Small intestine (tissue), 7 donors: Measurements from ENCODE around the gene GH1. TPM values are rescaled to one million over a fixed set of nuclear protein-coding genes. Genes with fewer than 3 reads are reported as not detected.
A peak's percentile ranks its signal among the peaks of the same experiment; 100 is the strongest.
"Not testable (repeated sequence)": the region's sequence is repeated elsewhere in the genome, so short reads cannot be mapped to it uniquely, and the experiment has no call there.

ENCODE experiments used
- DNase-seq, 2 donors: peaks; one replicate each; pipeline versions ENCODE4 v3.0.0 to v3.0.0-alpha.2; 2013
- FAIRE-seq: peaks from 2 replicates; lab custom pipeline; 2012; peaks lifted over from hg19 to GRCh38; lab: Jason Lieb, UNC
- H3K27ac ChIP-seq, 3 donors: one replicate each; pipeline ENCODE4 v1.5.1; 2013; ENCODE audit warnings: low read length in 2 of 3, mild to moderate bottlenecking in 2 of 3, control low read depth in 1 of 3, inconsistent platforms in 1 of 3, low read depth in 1 of 3, moderate library complexity in 1 of 3
- H3K27me3 ChIP-seq, 3 donors: one replicate each; pipeline ENCODE4 v1.6.1; 2013; ENCODE audit warnings: low read length in 3 of 3, inconsistent platforms in 1 of 3; ENCODE audit not compliant: control insufficient read depth in 3 of 3, insufficient read depth in 3 of 3
- H3K36me3 ChIP-seq, 3 donors: one replicate each; pipeline ENCODE4 v1.6.1; 2013; ENCODE audit warnings: low read length in 3 of 3, inconsistent platforms in 1 of 3, low read depth in 1 of 3, mild to moderate bottlenecking in 1 of 3, moderate library complexity in 1 of 3; ENCODE audit not compliant: control insufficient read depth in 3 of 3, insufficient read depth in 2 of 3
- H3K4me1 ChIP-seq, 3 donors: one replicate each; pipeline ENCODE4 v1.6.1; 2013; ENCODE audit warnings: low read length in 2 of 3, inconsistent platforms in 1 of 3, low read depth in 1 of 3, mild to moderate bottlenecking in 1 of 3, moderate library complexity in 1 of 3; ENCODE audit not compliant: control insufficient read depth in 3 of 3, insufficient read depth in 2 of 3
- H3K4me3 ChIP-seq, 3 donors: one replicate each; pipeline ENCODE4 v1.5.1; 2013; ENCODE audit warnings: low read length in 3 of 3, control low read depth in 1 of 3, inconsistent platforms in 1 of 3, low read depth in 1 of 3, mild to moderate bottlenecking in 1 of 3, moderate library complexity in 1 of 3
- H3K9me3 ChIP-seq, 2 donors: one replicate each; pipeline ENCODE4 v1.6.1; 2013; ENCODE audit warnings: low read depth in 1 of 2, low read length in 1 of 2; ENCODE audit not compliant: control insufficient read depth in 2 of 2, insufficient read depth in 1 of 2
- WGBS, 3 donors: extraction: QIAGEN DNeasy Blood & Tissue Kit; methylation state at CpG; one replicate each; pipeline ENCODE4 v1.1.7; 2013; 5-methylcytosine and 5-hydroxymethylcytosine counted together
- polyA plus RNA-seq, 4 donors: library from polyadenylated mRNA; stranded (reverse) in 3 of 4; unstranded in 1 of 4; fragments of 200-250 nt in 3 of 4; fragments of 120-200 nt in 1 of 4; gene quantifications; one replicate each; pipeline versions ENCODE4 v1.2.1 to v1.2.3, GENCODE V29; 2013
- donor health status: healthy with polysubstance abuse.
- donor health status: control.
- donor health status: control.
- donor health status: Bipolar disorder and iron deficiency.
- donor health status: healthy.

The GH1 gene
- polyA plus RNA-seq, 4 donors: 0.06 TPM; not detected in 3

- Histone ChIP-seq H3K27ac (no peak overlapping the region), H3K9me3 (no peaks in the 10 kb centered on the region), H3K27me3 (no peaks in the 10 kb centered on the region), H3K4me3 (no peak overlapping the region), H3K4me1 (peaks cover 0 to 3% (median 0%) of the 10 kb centered on the region in 3 donors), H3K36me3 (no peaks in the 10 kb centered on the region)
- 90 to 100% (median 92%) methylated on average over 2 of the region's 2 CpGs for WGBS, 3 donors
- FAIRE-seq (no peak), DNase-seq (no peak)
These were observed 7.5 kb upstream of the GH1 start for GRCh38 chr17:63926164-63926563.

- no peak for DNase-seq
- no peak for FAIRE-seq
- Histone ChIP-seq H3K27ac (no peak overlapping the region), H3K4me1 (no peaks in the 10 kb centered on the region), H3K4me3 (no peak overlapping the region), H3K36me3 (no peaks in the 10 kb centered on the region), H3K27me3 (no peaks in the 10 kb centered on the region), H3K9me3 (no peaks in the 10 kb centered on the region)
- 66 to 75% (median 72%) methylated on average over 4 to 5 of the region's 5 CpGs for WGBS, 3 donors
These were observed 7.0 kb upstream of the GH1 start for GRCh38 chr17:63925615-63926014.

GRCh38 chr17:63922402-63922801 lies 3.8 kb upstream of the GH1 start:
- not testable (repeated sequence) for FAIRE-seq, H3K9me3 ChIP-seq, H3K36me3 ChIP-seq, H3K27ac ChIP-seq, H3K4me1 ChIP-seq, DNase-seq, H3K4me3 ChIP-seq
- peaks cover 0 to 14% (median 0%) of the 10 kb centered on the region in 3 donors for H3K27me3 ChIP-seq
- 72 to 81% (median 74%) methylated on average over 9 of the region's 9 CpGs for WGBS, 3 donors

GRCh38 chr17:63920779-63921178 lies 2.1 kb upstream of the GH1 start:
- not testable (repeated sequence) for FAIRE-seq, H3K36me3 ChIP-seq, DNase-seq, H3K27ac ChIP-seq, H3K4me1 ChIP-seq, H3K4me3 ChIP-seq, H3K9me3 ChIP-seq
- WGBS, 3 donors: 83 to 87% (median 84%) methylated on average over 5 of the region's 5 CpGs
- H3K27me3 ChIP-seq: peaks cover 0 to 14% (median 0%) of the 10 kb centered on the region in 3 donors

- H3K9me3 ChIP-seq, H3K4me3 ChIP-seq, H3K4me1 ChIP-seq, FAIRE-seq, DNase-seq, H3K27ac ChIP-seq, H3K36me3 ChIP-seq: not testable (repeated sequence)
- 70 to 86% (median 80%) methylated on average over 6 of the region's 6 CpGs for WGBS, 3 donors
- peaks cover 0 to 14% (median 0%) of the 10 kb centered on the region in 3 donors for H3K27me3 ChIP-seq
These were observed 1.4 kb upstream of the GH1 start for GRCh38 chr17:63920050-63920449.

GRCh38 chr17:63919311-63919723 lies 678 bp upstream of the GH1 start:
- DNase-seq (peak; percentile 66 to 78), FAIRE-seq (no peak)
- Histone ChIP-seq H3K27me3 (peaks cover 0 to 14% (median 0%) of the 10 kb centered on the region in 3 donors), H3K4me3 (no peak overlapping the region), H3K9me3 (no peaks in the 10 kb centered on the region), H3K36me3 (no peaks in the 10 kb centered on the region), H3K27ac (no peak overlapping the region), H3K4me1 (no peaks in the 10 kb centered on the region)
- WGBS, 3 donors: 37 to 46% (median 42%) methylated on average over 8 of the region's 8 CpGs

- no peak overlapping the region for H3K4me3 ChIP-seq
- WGBS, 3 donors: 48 to 57% (median 55%) methylated on average over 10 of the region's 10 CpGs
- DNase-seq: no peak
- H3K27me3 ChIP-seq: peaks cover 0 to 14% (median 0%) of the 10 kb centered on the region in 3 donors
- no peak overlapping the region for H3K27ac ChIP-seq
- H3K36me3 ChIP-seq: no peaks in the 10 kb centered on the region
- no peak for FAIRE-seq
- H3K9me3 ChIP-seq: no peaks in the 10 kb centered on the region
- H3K4me1 ChIP-seq: no peaks in the 10 kb centered on the region
These were observed 334 bp downstream of the GH1 start for GRCh38 chr17:63918305-63918704.

GRCh38 chr17:63917646-63918045 lies 993 bp downstream of the GH1 start:
- FAIRE-seq: no peak
- Histone ChIP-seq H3K9me3 (no peaks in the 10 kb centered on the region), H3K27me3 (peaks cover 0 to 14% (median 0%) of the 10 kb centered on the region in 3 donors), H3K4me3 (no peak overlapping the region), H3K36me3 (no peaks in the 10 kb centered on the region), H3K27ac (no peak overlapping the region), H3K4me1 (no peaks in the 10 kb centered on the region)
- DNase-seq: no peak
- WGBS, 3 donors: 70 to 82% (median 74%) methylated on average over 13 of the region's 13 CpGs

- not testable (repeated sequence) for H3K4me3 ChIP-seq, H3K9me3 ChIP-seq, H3K36me3 ChIP-seq, DNase-seq, FAIRE-seq, H3K27ac ChIP-seq, H3K4me1 ChIP-seq
- WGBS, 3 donors: 81 to 88% (median 83%) methylated on average over 8 to 11 of the region's 11 CpGs
- H3K27me3 ChIP-seq: peaks cover 0 to 14% (median 0%) of the 10 kb centered on the region in 3 donors
These were observed 1.4 kb downstream of the GH1 start for GRCh38 chr17:63917206-63917605.
